Spleen (tissue), 11 donors: Measurements from ENCODE around the gene CNTNAP2. TPM values are rescaled to one million over a fixed set of nuclear protein-coding genes. Genes with fewer than 3 reads are reported as not detected.

Experiments
- DNase-seq: peaks from one replicate; pipeline ENCODE4 v3.0.0-alpha.2; 2020
- H3K27ac ChIP-seq, 8 donors: fragments of 200-600 bp; sonication (generic) in 7 of 8; 1 replicate in 4 of 8; 2 replicates in 4 of 8; pipeline versions ENCODE4 v1.5.0 to v1.8.0; 2016 to 2021; ENCODE audit warnings: inconsistent platforms in 4 of 8, mild to moderate bottlenecking in 4 of 8, moderate library complexity in 1 of 8
- H3K27me3 ChIP-seq, 7 donors: fragments of 200-600 bp; sonication (generic) in 6 of 7; replicated peaks in 1 of 7; 1 replicate in 4 of 7; 2 replicates in 3 of 7; pipeline versions ENCODE4 v1.5.0 to v1.8.0; 2016 to 2021; ENCODE audit warnings: inconsistent platforms in 3 of 7, mild to moderate bottlenecking in 1 of 7
- H3K36me3 ChIP-seq, 6 donors: fragments of 200-600 bp; sonication (generic) in 5 of 6; 1 replicate in 4 of 6; 2 replicates in 2 of 6; pipeline versions ENCODE4 v1.5.0 to v1.8.0; 2016 to 2021; ENCODE audit warnings: inconsistent platforms in 2 of 6
- H3K4me1 ChIP-seq, 6 donors: fragments of 200-600 bp; sonication (generic) in 5 of 6; 1 replicate in 3 of 6; 2 replicates in 3 of 6; pipeline versions ENCODE4 v1.5.0 to v1.8.0; 2016 to 2021; ENCODE audit warnings: inconsistent platforms in 3 of 6
- H3K4me3 ChIP-seq, 8 donors: fragments of 200-600 bp; sonication (generic) in 7 of 8; 1 replicate in 4 of 8; 2 replicates in 4 of 8; pipeline versions ENCODE4 v1.5.0 to v1.8.0; 2016 to 2021; ENCODE audit warnings: inconsistent platforms in 4 of 8, mild to moderate bottlenecking in 4 of 8, moderate library complexity in 2 of 8
- H3K9me3 ChIP-seq, 8 donors: fragments of 200-600 bp; sonication (generic) in 7 of 8; 1 replicate in 4 of 8; 2 replicates in 4 of 8; pipeline versions ENCODE4 v1.5.0 to v1.8.0; 2016 to 2021; ENCODE audit warnings: inconsistent platforms in 4 of 8
- CTCF ChIP-seq, 11 experiments: fragments of 200-600 bp in 7 of 11; fragments of 450-650 bp in 4 of 11; sonication (generic) in 4 of 11; IDR thresholded peaks in 8 of 11; conservative IDR thresholded peaks in 3 of 11; 1 replicate in 7 of 11; 2 replicates in 4 of 11; pipeline versions ENCODE4 v1.4.0 to v1.8.0; 2016 to 2021; ENCODE audit warnings: antibody characterized with exemption in 11 of 11, inconsistent platforms in 4 of 11, mild to moderate bottlenecking in 1 of 11
- POLR2A ChIP-seq, 3 donors: fragments of 450-650 bp; IDR thresholded peaks; one replicate each; pipeline ENCODE4 v1.5.1; 2017; ENCODE audit warnings: antibody characterized with exemption in 3 of 3, mild to moderate bottlenecking in 1 of 3
- POLR2AphosphoS5 ChIP-seq, 3 donors: sonication (generic); formaldehyde crosslinking; IDR thresholded peaks; one replicate each; pipeline ENCODE4 v1.5.1; 2017; ENCODE audit warnings: antibody characterized with exemption in 3 of 3
- WGBS, 5 donors: extraction: QIAGEN DNeasy Blood & Tissue Kit in 3 of 5; methylation state at CpG; one replicate each; pipeline versions ENCODE4 v1.1.5 to v1.1.7; 2013 to 2018; 5-methylcytosine and 5-hydroxymethylcytosine counted together
- intact Hi-C: fragments of 100-400 bp; cut with DNase I; formaldehyde crosslinking; loops from one replicate; pipeline ENCODE4 v1.15.0; 2023; ENCODE audit warnings: low total_unique reads
- polyA plus RNA-seq, 3 donors: library from polyadenylated mRNA; stranded (reverse); fragments of 200-250 nt; gene quantifications; one replicate each; pipeline ENCODE4 v1.2.1, GENCODE V29; 2013
- total RNA-seq, 7 donors: library from RNA; depleted of rRNA in 3 of 7; stranded (reverse); fragments of >200 nt in 3 of 7; fragmentation: NEBNext Ultra II Directional in 4 of 7; extraction: Animal tissue kit (Norgen Biotek cat#: 25700) in 4 of 7; gene quantifications; one replicate each; pipeline versions ENCODE4 v1.1.0 to v1.2.1, GENCODE V29; 2016 to 2021
- donor health status: healthy with polysubstance abuse.
- donor health status: DM: no; HTN: no; CAD: no; lungs with moderate emphysema.
- donor health status: DM: no; HTN: no; CAD: no.
- donor health status: Bipolar disorder and iron deficiency.
- donor health status: healthy.
- donor health status: DM: no; HTN: no; CAD: no.
- donor health status: DM: yes; HTN: yes; CAD: no.

Gene CNTNAP2
- total and polyA plus RNA-seq, 10 donors, result 0.13 to 2.0 (median 0.82) TPM

GRCh38 chr7:148304456-148304855 is 2187.9 kb downstream of the CNTNAP2 start:
- Histone ChIP-seq H3K36me3 (no peaks in the 10 kb centered on the region), H3K9me3 (no peaks in the 10 kb centered on the region), H3K27ac (peak overlapping the region in 6 of 8 donors; percentile 38 to 77 (median 58)), H3K27me3 (no peaks in the 10 kb centered on the region), H3K4me3 (peak overlapping the region in 2 of 8 donors; percentile 6 to 7), H3K4me1 (peaks cover 0 to 31% (median 17%) of the 10 kb centered on the region in 6 donors)
- TF ChIP-seq POLR2AphosphoS5 (IDR thresholded peaks at IDR 0.05) (no peak), POLR2A (IDR thresholded peaks at IDR 0.05) (no peak), CTCF (IDR thresholded peaks at IDR 0.05 in 8 of 11, conservative IDR thresholded peaks at IDR 0.05 in 3 of 11) (no peak)
- intact Hi-C loops, result no loop called here
- 17 to 47% (median 38%) methylated on average over 1 of the region's 1 CpG for WGBS, 5 donors
- no peak for DNase-seq

GRCh38 chr7:148306759-148307158 is 2190.2 kb downstream of the CNTNAP2 start:
- TF ChIP-seq POLR2AphosphoS5 (IDR thresholded peaks at IDR 0.05), result no peak
- TF ChIP-seq CTCF (IDR thresholded peaks at IDR 0.05 in 8 of 11, conservative IDR thresholded peaks at IDR 0.05 in 3 of 11), result no peak
- TF ChIP-seq POLR2A (IDR thresholded peaks at IDR 0.05), result no peak
- Histone ChIP-seq H3K27ac (peak overlapping the region in 3 of 8 donors; percentile 17 to 77 (median 56)), H3K4me1 (peaks cover 0 to 31% (median 17%) of the 10 kb centered on the region in 6 donors), H3K4me3 (no peak overlapping the region), H3K27me3 (no peaks in the 10 kb centered on the region), H3K9me3 (no peaks in the 10 kb centered on the region), H3K36me3 (no peaks in the 10 kb centered on the region)
- WGBS, 5 donors, result 33 to 63% (median 47%) methylated on average over 4 of the region's 4 CpGs
- intact Hi-C loops, result no loop called here
- DNase-seq, result no peak

- Histone ChIP-seq H3K27me3 (no peaks in the 10 kb centered on the region), H3K9me3 (peaks cover 0 to 5% (median 0%) of the 10 kb centered on the region in 8 donors), H3K4me3 (no peak overlapping the region), H3K4me1 (no peaks in the 10 kb centered on the region), H3K36me3 (no peaks in the 10 kb centered on the region), H3K27ac (no peak overlapping the region)
- no peak for TF ChIP-seq POLR2A (IDR thresholded peaks at IDR 0.05)
- TF ChIP-seq CTCF (IDR thresholded peaks at IDR 0.05 in 8 of 11, conservative IDR thresholded peaks at IDR 0.05 in 3 of 11), result no peak
- no peak for TF ChIP-seq POLR2AphosphoS5 (IDR thresholded peaks at IDR 0.05)
- DNase-seq, result no peak
- intact Hi-C loops, result no loop called here
- 79 to 86% (median 84%) methylated on average over 9 of the region's 9 CpGs for WGBS, 5 donors
These were observed 2201.7 kb downstream of the CNTNAP2 start for GRCh38 chr7:148318102-148318811.

GRCh38 chr7:148318838-148319237 is 2202.2 kb downstream of the CNTNAP2 start:
- Histone ChIP-seq H3K27ac (no peak overlapping the region), H3K27me3 (no peaks in the 10 kb centered on the region), H3K4me3 (no peak overlapping the region), H3K36me3 (no peaks in the 10 kb centered on the region), H3K9me3 (peaks cover 0 to 3% (median 0%) of the 10 kb centered on the region in 8 donors), H3K4me1 (no peaks in the 10 kb centered on the region)
- 64 to 76% (median 65%) methylated on average over 2 of the region's 2 CpGs for WGBS, 5 donors
- intact Hi-C loops, result no loop called here
- no peak for TF ChIP-seq POLR2AphosphoS5 (IDR thresholded peaks at IDR 0.05)
- TF ChIP-seq POLR2A (IDR thresholded peaks at IDR 0.05), result no peak
- TF ChIP-seq CTCF (IDR thresholded peaks at IDR 0.05 in 8 of 11, conservative IDR thresholded peaks at IDR 0.05 in 3 of 11), result no peak
- no peak for DNase-seq
